Measurements from ENCODE around the gene ZNF398.

ZNF398 gene

DNA sequence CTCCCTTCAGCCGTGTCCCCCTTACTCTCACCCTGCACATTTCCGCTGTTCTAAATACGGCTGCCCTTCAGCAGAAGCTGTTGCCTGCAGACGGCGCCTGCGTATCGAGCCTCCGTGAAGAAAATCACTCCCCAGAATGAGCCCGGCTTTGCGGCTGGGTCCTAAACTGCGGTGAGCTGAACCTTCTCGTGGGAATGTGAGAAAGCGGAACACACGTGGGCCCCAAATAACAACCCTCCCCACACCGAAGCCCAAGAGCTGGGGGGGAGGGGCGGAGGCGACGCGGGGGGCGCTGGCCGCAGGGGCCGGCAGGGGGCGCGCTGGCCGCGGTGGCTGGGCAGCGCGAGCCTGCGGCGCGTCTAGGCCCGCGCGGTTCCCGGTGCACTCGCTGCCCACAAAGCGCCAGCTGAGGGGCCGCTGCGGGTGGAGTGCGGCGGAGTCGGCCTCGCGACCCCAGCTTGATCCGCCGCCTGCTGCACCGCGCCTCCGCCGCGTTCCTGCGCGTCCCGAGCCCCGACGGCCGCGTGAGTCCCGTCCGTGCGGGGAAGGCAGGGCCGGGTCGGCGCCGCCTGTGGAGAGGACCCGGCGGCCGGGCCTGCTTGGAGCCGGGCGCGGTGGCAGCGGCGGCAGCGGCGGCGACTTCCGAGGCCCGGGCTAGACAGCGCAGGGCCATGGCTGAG, at the start of gene ZNF398:
ZNF398 (plus strand) TSS at position 382 of the 680 bp plus-strand sequence; CDS start at position 672, 290 bp downstream.
- no peak for DNase-seq (ENCODE audit: low read depth, low spot score)
- TF ChIP-seq CTCF (IDR thresholded peaks at IDR 0.05; ENCODE audit: insufficient read depth, low read length, missing control alignments), result peak; percentile 47
- peak within 1 kb of the TSS; percentile 80 for H3K4me3 ChIP-seq (ENCODE audit: low read depth, low read length)
- CTCF ChIA-PET, result interaction anchor here (0.7 to 4.5 kb wide), 30 partner anchors 8 to 621 kb away, joined by 3 to 42 read pairs (median 6); partner anchors contain the start of genes ZNF282, ZNF425 and ZNF783
- POLR2A ChIA-PET, result interaction anchor here (0.6 to 1.9 kb wide), 8 partner anchors 9 to 1892 kb away, joined by 3 to 26 read pairs (median 3); partner anchors contain the start of genes ZNF282, ZNF425 and ZNF783

DNA sequence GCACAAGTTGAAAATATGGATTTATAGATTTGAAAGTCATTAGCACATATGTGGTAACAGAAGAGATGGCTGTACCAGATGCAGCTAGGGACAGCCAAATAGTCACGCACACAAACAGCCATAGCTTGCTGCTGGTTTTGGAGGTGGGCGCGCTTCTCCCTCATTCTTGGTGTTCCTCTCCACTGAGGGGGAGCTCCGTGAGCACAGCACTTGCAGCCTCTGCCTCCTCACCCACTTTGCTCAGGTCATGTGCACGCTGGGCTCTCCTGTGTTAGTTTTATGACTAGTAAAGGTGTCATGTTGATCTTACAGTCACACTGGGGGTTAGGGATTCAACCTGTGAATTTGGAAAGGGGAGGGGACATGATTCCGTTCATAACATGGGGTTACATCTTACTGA, 48.2 kb upstream of the ZNF398 start:
- no peak overlapping the region for H3K4me3 ChIP-seq (ENCODE audit: low read depth, low read length)
- DNase-seq (ENCODE audit: low read depth, low spot score), result no peak
- TF ChIP-seq CTCF (IDR thresholded peaks at IDR 0.05; ENCODE audit: insufficient read depth, low read length, missing control alignments), result no peak
- ChIA-PET POLR2A (no interaction called here), CTCF (interaction anchor here (1.0 to 2.7 kb wide), 4 partner anchors 8 to 38 kb away, joined by 3 to 13 read pairs (median 6); partner anchors contain the start of genes ZNF425 and ZNF786)

- POLR2A ChIA-PET, result no interaction called here
These were observed 46.4 kb upstream of the ZNF398 start for GRCh38 chr7:149100821-149101220.

DNA sequence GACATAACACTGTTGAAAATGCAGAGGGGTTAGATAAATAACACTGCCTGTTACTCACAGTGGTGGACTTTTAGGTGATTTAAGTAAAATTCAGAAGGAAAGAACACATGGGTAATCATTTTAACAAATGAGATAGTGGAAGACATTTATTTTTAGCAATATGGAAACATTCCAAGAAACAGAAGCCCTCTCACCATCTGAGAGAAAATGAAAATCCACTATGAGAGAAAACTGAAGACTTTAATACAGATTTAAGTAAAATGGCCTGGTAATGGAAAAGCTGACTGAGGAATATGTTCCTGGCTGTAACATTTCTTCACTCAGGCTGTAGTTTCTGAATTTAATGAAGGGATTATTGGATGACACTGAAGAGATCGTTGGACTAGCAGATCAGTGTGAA, 44.6 kb upstream of the ZNF398 start:
- ChIA-PET CTCF (no interaction called here), POLR2A (no interaction called here)
- H3K4me3 ChIP-seq (ENCODE audit: low read depth, low read length), result no peak overlapping the region
- no peak for TF ChIP-seq CTCF (IDR thresholded peaks at IDR 0.05; ENCODE audit: insufficient read depth, low read length, missing control alignments)
- DNase-seq (ENCODE audit: low read depth, low spot score), result no peak

More at GRCh38 chr7:149100821-149101220, 46.4 kb upstream of the ZNF398 start:
- no peak for TF ChIP-seq CTCF (IDR thresholded peaks at IDR 0.05; ENCODE audit: insufficient read depth, low read length, missing control alignments)
- H3K4me3 ChIP-seq (ENCODE audit: low read depth, low read length), result no peak overlapping the region
- CTCF ChIA-PET, result interaction anchor here (1.5 to 2.7 kb wide), 3 partner anchors 10 to 35 kb away, joined by 5 to 13 read pairs (median 9); partner anchors contain the start of gene ZNF786
- DNase-seq (ENCODE audit: low read depth, low spot score), result no peak

GRCh38 chr7:149103424-149103823, 43.8 kb upstream of the ZNF398 start:
- H3K4me3 ChIP-seq (ENCODE audit: low read depth, low read length), result no peak overlapping the region
- no peak for TF ChIP-seq CTCF (IDR thresholded peaks at IDR 0.05; ENCODE audit: insufficient read depth, low read length, missing control alignments)
- no peak for DNase-seq (ENCODE audit: low read depth, low spot score)
- ChIA-PET CTCF (interaction anchor here (0.6 kb wide), 1 partner anchor 12 kb away, joined by 3 read pairs; no protein-coding TSS in a partner anchor), POLR2A (no interaction called here)

DNA sequence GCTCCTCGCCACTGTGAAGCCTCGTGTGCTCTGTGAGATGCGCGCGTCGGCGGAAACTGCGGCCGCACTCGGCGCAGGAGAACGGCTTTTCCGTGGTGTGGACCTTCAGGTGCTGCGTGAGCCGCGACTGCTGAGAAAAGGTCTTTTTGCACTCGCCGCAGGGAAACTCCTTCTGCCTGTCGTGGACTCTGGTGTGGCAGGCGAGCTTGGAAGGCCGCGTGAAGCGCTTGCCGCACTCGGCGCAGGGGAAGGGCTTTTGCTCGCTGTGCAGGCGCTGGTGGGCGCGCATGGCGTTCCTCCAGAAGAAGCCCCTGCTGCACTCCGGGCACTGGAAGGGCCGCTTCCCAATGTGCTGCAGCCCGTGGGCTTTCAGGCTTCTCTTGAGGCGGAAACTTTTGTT, 43.0 kb upstream of the ZNF398 start:
- ChIA-PET CTCF (interaction anchor here (1.3 kb wide), 1 partner anchor 38 kb away, joined by 4 read pairs; no protein-coding TSS in a partner anchor), POLR2A (no interaction called here)
- no peak overlapping the region for H3K4me3 ChIP-seq (ENCODE audit: low read depth, low read length)
- no peak for DNase-seq (ENCODE audit: low read depth, low spot score)
- no peak for TF ChIP-seq CTCF (IDR thresholded peaks at IDR 0.05; ENCODE audit: insufficient read depth, low read length, missing control alignments)
